HepG2 (cell line): ENCODE measurements around the gene EPN3. TPM values are rescaled to one million over a fixed set of nuclear protein-coding genes. Genes with fewer than 3 reads are reported as not detected.

ENCODE experiments used
- ATAC-seq: fragments of 200-7000 bp; cut with Tn5 transposase; 3 replicates; pipeline ENCODE4 v1.9.1; 2020; ENCODE audit warnings: mild to moderate bottlenecking, moderate library complexity
- BruUV-seq: library from RNA; stranded (reverse); fragments of 400-500 nt; replicated peaks from 2 replicates; lab custom pipeline; 2021; lab: Mats Ljungman, UMichigan
- CTCF ChIA-PET: fragments of 300-600 bp; formaldehyde crosslinking; extraction: SDS; loops from one replicate; lab custom pipeline; 2021; ENCODE audit warnings: low total read pairs, inconsistent platforms, low intra/inter-chr PET ratio; lab: Yijun Ruan, JAX
- POLR2A ChIA-PET: fragments of 350-600 bp; sonication (Branson Sonifier 250); formaldehyde crosslinking; loops from one replicate; lab custom pipeline; 2020; ENCODE audit warnings: antibody characterized with exemption, inconsistent platforms; lab: Yijun Ruan, JAX
- DNase-seq: peaks from one replicate; pipeline ENCODE4 v3.0.0-alpha.2; 2015; ENCODE audit warnings: low spot score
- FAIRE-seq: peaks from 3 replicates; lab custom pipeline; 2011; peaks lifted over from hg19 to GRCh38; lab: Jason Lieb, UNC
- H2AFZ ChIP-seq: one replicate; pipeline ENCODE4 v1.6.1; 2011; ENCODE audit warnings: low read length, inconsistent platforms
- H3K27ac ChIP-seq: fragments of 300-600 bp; 3 replicates; pipeline ENCODE4 v1.8.0; 2011; ENCODE audit warnings: mixed run types, mild to moderate bottlenecking, mixed read lengths, low read length, inconsistent platforms; ENCODE audit not compliant: insufficient read depth; ENCODE audit errors: extremely low read length
- H3K27me3 ChIP-seq, 2 experiments: fragments of 200-600 bp in 1 of 2; 2 replicates in 1 of 2; 3 replicates in 1 of 2; pipeline versions ENCODE4 v1.6.0 to v1.8.0; 2011; ENCODE audit warnings: low read length in 2 of 2, mild to moderate bottlenecking in 2 of 2, moderate library complexity in 2 of 2, inconsistent platforms in 1 of 2; ENCODE audit not compliant: insufficient read depth in 2 of 2, control insufficient read depth in 1 of 2
- H3K36me3 ChIP-seq, 2 experiments: fragments of 200-600 bp in 1 of 2; replicated peaks in 1 of 2; 2 replicates in 1 of 2; 3 replicates in 1 of 2; pipeline versions ENCODE4 v1.5.1 to v1.8.0; 2011; ENCODE audit warnings: low read length in 2 of 2, inconsistent platforms in 1 of 2; ENCODE audit not compliant: insufficient read depth in 2 of 2, control insufficient read depth in 1 of 2
- H3K4me1 ChIP-seq: 2 replicates; pipeline ENCODE4 v1.5.1; 2012; ENCODE audit warnings: low read length, inconsistent platforms; ENCODE audit not compliant: insufficient read depth
- H3K4me2 ChIP-seq: 2 replicates; pipeline ENCODE4 v1.6.0; 2011; ENCODE audit warnings: low read depth, low read length, inconsistent platforms
- H3K4me3 ChIP-seq, 3 experiments: fragments of 200-600 bp in 1 of 3; sonication (generic), shearing (Covaris generic) in 1 of 3; replicated peaks in 1 of 3; 2 replicates each; pipeline ENCODE4 v1.5.1; 2011 to 2016; ENCODE audit warnings: low read length in 3 of 3, inconsistent platforms in 2 of 3, low read depth in 2 of 3, mild to moderate bottlenecking in 2 of 3, control low read depth in 1 of 3, mixed read lengths in 1 of 3; ENCODE audit not compliant: insufficient read depth in 1 of 3
- H3K79me2 ChIP-seq: one replicate; pipeline ENCODE4 v1.6.1; 2011; ENCODE audit warnings: low read length, inconsistent platforms; ENCODE audit not compliant: insufficient read depth
- H3K9ac ChIP-seq: 2 replicates; pipeline ENCODE4 v1.6.0; 2011; ENCODE audit warnings: mild to moderate bottlenecking, low read depth, low read length, inconsistent platforms; ENCODE audit not compliant: insufficient read depth
- H3K9me3 ChIP-seq: 2 replicates; pipeline ENCODE4 v1.5.1; 2012; ENCODE audit warnings: mild to moderate bottlenecking, low read length
- H4K20me1 ChIP-seq: 2 replicates; pipeline ENCODE4 v1.6.0; 2011; ENCODE audit warnings: inconsistent platforms, mild to moderate bottlenecking, low read length, moderate library complexity; ENCODE audit not compliant: insufficient read depth
- POGZ ChIP-seq: sonication (generic); formaldehyde crosslinking; IDR thresholded peaks from 2 replicates; pipeline ENCODE4 v1.4.0; 2020; ENCODE audit warnings: mild to moderate bottlenecking, missing genetic modification reagents
- SCMH1 ChIP-seq: sonication (generic); formaldehyde crosslinking; IDR thresholded peaks from 2 replicates; pipeline ENCODE4 v1.9.0; 2021; ENCODE audit warnings: missing genetic modification reagents, mild to moderate bottlenecking, borderline replicate concordance
- WGBS: methylation state at CpG from one replicate; pipeline ENCODE4 v1.1.6; 2017; ENCODE audit warnings: low lambda C conversion rate; 5-methylcytosine and 5-hydroxymethylcytosine counted together
- in situ Hi-C: cut with HindIII; loops from 2 replicates; pipeline ENCODE4 v1.10.0; 2017; ENCODE audit warnings: low pct_unique_long_range_greater_than_20kb; ENCODE audit not compliant: extremely low pct_ligation_motif_present
- intact Hi-C: fragments of 100-400 bp; cut with micrococcal nuclease; formaldehyde crosslinking; loops from one replicate; pipeline ENCODE4 v1.10.0; 2022; ENCODE audit not compliant: unreplicated experiment
- polyA plus RNA-seq, 8 experiments: library from polyadenylated mRNA; depleted of rRNA in 3 of 8; stranded (reverse) in 7 of 8; unstranded in 1 of 8; fragments of >200 nt; fragmentation: Illumina TruSeq in 4 of 8; extraction: Trizol in 4 of 8; gene quantifications; 2 replicates each; pipeline versions ENCODE4 v1.2.1 to v1.2.3, GENCODE V29; 2011 to 2016; ENCODE audit warnings: low read depth in 4 of 8, missing spikeins in 1 of 8, mixed read lengths in 1 of 8; ENCODE audit not compliant: insufficient read depth in 1 of 8
- total RNA-seq, 5 experiments: library from RNA; depleted of rRNA; stranded (reverse); fragments of >200 nt; fragmentation: Illumina TruSeq; extraction: Trizol; gene quantifications; 2 replicates each; pipeline ENCODE4 v1.2.3, GENCODE V29; 2016; ENCODE audit warnings: low read depth in 1 of 5
- TF ChIP-seq, protein P1 (sequence below): sonication (generic); formaldehyde crosslinking; IDR thresholded peaks from 2 replicates; pipeline ENCODE4 v1.8.0; 2023; ENCODE audit warnings: mild to moderate bottlenecking, missing genetic modification reagents
- TF ChIP-seq, protein P2 (sequence below): sonication (generic); formaldehyde crosslinking; IDR thresholded peaks from 2 replicates; pipeline ENCODE4 v1.8.1; 2023; ENCODE audit warnings: mild to moderate bottlenecking, missing genetic modification reagents

EPN3 gene
- total and polyA plus RNA-seq, 2 of the 13 experiments (the other 11 are each of a cell fraction or from before 2014, with no cell fraction given), result 0.11 to 0.95 TPM

DNA sequence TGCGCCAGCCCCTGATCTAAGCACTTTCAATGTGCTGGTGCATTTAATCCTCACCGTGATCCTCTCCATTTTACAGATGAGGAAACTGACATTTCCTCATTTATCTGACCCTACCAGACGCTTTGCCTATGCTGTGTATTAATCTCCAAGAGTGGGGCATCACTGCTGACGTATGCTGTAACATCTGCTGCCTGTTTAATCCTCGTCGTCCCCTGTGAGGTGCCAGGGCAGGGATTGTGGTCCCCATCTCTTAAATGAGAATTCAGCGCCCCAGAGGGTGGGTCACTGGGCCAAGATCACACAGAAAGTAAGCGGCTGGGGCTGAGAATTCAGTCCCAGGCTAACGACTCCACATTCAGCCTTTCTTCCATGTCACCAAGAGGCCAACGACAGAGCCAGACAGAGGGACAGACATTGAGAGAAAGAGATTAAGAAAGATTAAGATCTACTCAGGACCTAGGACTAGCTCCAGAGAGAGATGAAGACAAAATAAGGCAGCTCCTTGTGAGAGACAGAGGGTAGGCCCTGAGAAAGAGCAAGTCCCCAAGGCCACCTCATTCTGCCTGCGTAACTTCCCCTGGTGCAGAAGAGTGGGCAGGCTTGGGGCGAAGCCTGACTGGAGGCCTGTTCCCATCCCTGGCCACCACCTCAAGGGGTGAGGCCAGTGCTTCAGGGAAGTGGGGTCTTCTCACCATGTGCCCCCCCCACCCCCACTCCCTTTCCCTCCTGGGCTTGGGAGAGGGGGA lies 41.5 kb downstream of the EPN3 start:
- CTCF ChIA-PET, result no interaction called here
- no peaks in the 10 kb centered on the region for H4K20me1 ChIP-seq

More for the DNA sequence above, 41.5 kb downstream of the EPN3 start:
- no peak overlapping the region for H2AFZ ChIP-seq
- POLR2A ChIA-PET, result interaction anchor here (1.2 kb wide), 1 partner anchor 10 kb away, joined by 3 read pairs; no protein-coding TSS in a partner anchor
- H3K9me3 ChIP-seq, result no peaks in the 10 kb centered on the region
- TF ChIP-seq, protein P1, sequence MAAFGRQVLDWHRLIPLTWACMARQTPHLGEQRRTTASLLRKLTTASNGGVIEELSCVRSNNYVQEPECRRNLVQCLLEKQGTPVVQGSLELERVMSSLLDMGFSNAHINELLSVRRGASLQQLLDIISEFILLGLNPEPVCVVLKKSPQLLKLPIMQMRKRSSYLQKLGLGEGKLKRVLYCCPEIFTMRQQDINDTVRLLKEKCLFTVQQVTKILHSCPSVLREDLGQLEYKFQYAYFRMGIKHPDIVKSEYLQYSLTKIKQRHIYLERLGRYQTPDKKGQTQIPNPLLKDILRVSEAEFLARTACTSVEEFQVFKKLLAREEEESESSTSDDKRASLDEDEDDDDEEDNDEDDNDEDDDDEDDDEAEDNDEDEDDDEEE (CRISPR knock-in tag), result no peak
- TF ChIP-seq, protein P2, sequence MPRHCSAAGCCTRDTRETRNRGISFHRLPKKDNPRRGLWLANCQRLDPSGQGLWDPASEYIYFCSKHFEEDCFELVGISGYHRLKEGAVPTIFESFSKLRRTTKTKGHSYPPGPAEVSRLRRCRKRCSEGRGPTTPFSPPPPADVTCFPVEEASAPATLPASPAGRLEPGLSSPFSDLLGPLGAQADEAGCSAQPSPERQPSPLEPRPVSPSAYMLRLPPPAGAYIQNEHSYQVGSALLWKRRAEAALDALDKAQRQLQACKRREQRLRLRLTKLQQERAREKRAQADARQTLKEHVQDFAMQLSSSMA (CRISPR knock-in tag), result no peak
- TF ChIP-seq POGZ (no peak), SCMH1 (no peak)
- TF ChIP-seq, all 625 proteins: peak for 0
- intact Hi-C loops, result no loop called here
- ATAC-seq (no peak), FAIRE-seq (no peak), DNase-seq (no peak)
- WGBS, result 34% methylated on average over 12 of the region's 12 CpGs
- Histone ChIP-seq H3K4me1 (no peaks in the 10 kb centered on the region), H3K9ac (no peak overlapping the region), H3K27ac (no peak overlapping the region), H3K79me2 (no peaks in the 10 kb centered on the region), H3K4me3 (no peak overlapping the region), H3K27me3 (peaks cover 20 to 90% of the 10 kb centered on the region in 2 experiments), H3K4me2 (no peak overlapping the region), H3K36me3 (no peaks in the 10 kb centered on the region)
- in situ Hi-C loops, result no loop called here
- no TSS peak for BruUV-seq
